Activated CD8-positive, alpha-beta memory T cell treated with anti-CD3 and anti-CD28 coated beads, Interleukin-2, amount 50 U/mL, for 1 hour (primary cell): Measurements from ENCODE around the gene OLFML2A.
"Not testable (repeated sequence)": the region's sequence is repeated elsewhere in the genome, so short reads cannot be mapped to it uniquely, and the experiment has no call there.

Source experiments
- DNase-seq: peaks from one replicate; pipeline ENCODE4 v3.0.0-alpha.2; 2020; ENCODE audit errors: extremely low read depth

Gene OLFML2A

DNA sequence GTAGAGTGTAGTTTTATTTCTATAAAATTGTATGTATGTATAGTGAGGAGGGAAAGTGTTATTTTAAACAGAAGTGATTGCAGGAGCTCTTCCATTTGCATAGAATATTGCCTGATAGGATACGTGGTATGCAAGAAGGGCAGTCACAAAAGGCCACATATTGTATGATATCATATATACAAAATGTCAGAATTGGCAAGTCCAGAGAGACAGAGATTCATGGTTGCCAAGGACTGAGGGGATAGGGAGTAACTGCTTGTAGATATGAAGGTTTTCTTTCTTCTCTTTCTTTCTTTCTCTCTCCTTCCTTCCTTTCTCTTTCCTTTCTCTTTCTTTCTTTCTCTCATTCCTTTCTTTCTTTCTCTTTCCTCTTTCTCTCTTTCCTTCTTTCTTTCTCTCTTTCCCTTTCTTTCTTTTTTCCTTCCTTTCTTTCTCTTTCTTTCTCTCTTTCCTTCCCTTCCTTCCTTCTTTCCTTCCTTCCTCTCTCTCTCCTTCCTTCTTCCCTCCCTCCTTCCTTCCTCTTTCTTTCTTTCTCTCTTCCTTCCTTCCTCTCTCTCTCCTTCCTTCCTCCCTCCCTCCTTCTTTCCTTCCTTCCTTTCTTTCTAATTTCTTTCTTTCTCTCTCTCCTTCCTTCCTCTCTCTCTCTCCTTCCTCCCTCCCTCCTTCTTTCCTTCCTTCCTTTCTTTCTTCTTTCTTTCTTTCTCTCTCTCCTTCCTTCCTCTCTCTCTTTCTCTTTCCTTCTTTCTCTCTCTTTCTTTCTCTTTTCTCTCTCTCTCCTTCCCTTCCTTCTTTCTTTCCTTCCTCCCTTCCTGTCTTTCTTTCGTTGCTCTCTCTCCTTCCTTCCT lies 51.8 kb downstream of the OLFML2A start:
- DNase-seq: no peak

DNA sequence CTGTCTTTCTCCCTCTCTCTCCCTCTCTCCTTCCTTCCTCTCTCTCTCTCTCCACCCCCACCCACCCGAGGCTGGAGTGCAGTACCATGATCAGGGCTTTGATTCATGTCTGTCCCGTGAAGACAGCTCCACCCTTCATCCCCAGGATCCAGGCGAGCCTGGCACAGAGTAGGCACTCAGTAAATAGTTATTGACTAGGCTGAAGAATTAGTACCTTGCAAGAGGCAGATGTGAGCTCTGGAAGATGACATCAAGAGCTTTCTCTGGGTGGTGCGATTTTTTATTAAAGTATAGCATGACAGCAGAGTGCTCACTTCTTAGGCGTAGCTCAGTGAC lies 52.4 kb downstream of the OLFML2A start:
- DNase-seq: no peak

DNA sequence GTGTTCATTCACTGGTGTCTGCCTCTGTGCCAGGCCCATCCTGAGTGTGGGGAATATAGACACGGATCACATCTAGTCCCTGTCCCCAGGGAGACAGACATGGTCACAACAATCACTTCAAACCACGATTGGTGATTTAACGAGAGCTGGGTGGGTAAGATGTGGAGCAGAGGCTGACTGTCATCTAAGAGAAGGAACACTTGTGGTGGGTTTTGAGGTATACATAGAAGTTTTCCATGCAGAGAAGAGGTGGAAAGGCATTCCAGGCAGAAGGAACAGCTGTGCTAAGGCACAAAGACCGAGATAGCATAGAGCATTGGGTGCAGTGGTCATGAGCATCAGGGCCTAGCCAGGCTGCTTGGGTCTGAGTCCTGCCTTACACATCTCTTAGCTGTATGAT lies 53.7 kb downstream of the OLFML2A start:
- DNase-seq: no peak

DNA sequence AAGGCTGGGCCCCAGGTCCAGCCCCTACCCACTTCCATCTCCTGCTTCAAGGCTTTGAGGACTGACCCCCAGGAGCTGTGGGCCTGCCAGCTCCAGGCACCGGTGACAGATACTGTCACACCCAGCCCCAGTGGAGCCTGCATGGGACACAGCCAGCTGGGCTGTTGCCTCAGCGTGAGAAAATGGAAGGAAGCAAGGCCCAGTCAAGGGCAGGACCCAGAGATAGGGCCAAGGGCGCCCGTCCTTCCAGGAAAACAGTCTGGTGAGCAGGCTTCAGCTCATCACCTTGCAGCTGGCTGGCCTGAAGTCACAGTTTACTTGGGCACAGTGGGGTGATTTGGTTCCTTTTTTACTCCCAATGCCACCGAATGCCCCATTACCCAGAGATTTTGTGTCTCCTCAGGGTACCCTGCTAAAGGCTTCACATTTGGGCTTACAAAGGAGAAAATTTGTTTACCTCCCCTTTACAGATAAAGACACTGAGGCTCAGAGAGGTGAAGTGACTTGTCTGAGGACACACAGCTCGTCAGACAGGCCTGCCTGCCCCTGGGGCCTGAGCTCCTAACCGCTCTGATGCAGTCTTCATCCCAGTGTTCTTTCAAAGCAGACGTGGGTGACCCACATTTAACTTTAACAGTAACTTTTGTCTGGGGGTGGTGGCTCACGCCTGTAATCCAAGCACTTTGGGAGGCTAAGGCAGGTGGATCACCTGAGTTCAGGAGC lies 54.9 kb downstream of the OLFML2A start:
- no peak for DNase-seq

DNA sequence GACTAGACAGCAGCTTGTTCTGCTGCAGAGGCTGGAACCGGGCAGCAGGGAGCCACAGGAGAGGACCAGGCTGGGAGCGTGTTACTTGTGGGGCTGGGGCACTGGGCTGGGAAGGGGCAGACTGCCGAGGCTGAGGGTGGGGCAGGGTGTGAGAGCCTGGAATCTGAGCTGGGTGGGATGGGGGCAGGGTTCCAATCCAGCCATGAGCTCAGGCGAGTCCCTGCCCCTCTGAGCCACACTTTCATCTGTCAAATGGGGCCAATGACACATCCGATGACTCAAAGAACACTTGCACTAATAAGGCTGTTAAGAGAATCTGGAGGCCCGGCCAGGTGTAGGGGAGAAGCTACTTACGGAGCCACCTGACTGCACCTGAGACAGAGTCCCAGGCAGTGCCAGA lies 57.7 kb downstream of the OLFML2A start:
- no peak for DNase-seq

DNA sequence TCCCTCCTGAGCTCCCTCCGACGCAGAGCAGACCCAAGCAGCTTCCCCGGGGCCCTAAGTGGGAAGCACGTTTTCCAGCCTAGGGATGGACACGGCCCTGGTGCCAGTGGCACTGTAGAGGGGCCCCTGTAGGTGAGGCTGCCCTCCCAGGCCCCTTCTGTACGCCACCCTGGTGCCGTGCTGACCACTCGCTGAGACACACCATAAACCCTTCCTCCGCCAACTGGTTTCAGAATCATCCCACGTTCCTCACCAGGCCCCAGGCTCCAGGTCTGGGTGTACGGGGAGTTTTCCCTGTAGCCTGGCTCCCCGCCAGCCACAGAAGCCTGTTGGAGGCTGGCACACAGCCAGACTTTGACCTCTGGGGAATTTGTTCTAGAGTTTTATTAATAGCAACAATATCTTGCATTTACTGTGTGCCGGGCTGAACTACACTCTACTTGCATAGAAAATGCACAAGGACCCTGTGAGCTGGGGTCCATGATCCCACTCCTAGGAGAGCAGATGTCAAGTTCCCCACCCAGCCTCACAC lies 58.2 kb downstream of the OLFML2A start:
- DNase-seq: no peak

DNA sequence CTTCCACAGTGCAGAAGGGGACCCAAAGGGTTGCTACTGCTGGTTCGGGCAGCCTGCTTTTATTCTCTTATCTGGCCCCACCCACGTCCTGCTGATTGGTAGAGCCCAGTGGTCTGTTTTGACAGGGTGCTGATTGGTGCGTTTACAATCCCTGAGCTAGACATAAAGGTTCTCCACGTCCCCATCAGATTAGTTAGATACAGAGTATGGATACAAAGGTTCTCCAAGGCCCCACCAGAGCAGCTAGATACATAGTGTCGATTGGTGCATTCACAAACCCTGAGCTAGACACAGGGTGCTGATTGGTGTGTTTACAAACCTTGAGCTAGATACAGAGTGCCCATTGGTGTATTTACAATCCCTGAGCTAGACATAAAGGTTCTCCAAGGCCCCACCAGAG lies 61.2 kb downstream of the OLFML2A start:
- not testable (repeated sequence) for DNase-seq

DNA sequence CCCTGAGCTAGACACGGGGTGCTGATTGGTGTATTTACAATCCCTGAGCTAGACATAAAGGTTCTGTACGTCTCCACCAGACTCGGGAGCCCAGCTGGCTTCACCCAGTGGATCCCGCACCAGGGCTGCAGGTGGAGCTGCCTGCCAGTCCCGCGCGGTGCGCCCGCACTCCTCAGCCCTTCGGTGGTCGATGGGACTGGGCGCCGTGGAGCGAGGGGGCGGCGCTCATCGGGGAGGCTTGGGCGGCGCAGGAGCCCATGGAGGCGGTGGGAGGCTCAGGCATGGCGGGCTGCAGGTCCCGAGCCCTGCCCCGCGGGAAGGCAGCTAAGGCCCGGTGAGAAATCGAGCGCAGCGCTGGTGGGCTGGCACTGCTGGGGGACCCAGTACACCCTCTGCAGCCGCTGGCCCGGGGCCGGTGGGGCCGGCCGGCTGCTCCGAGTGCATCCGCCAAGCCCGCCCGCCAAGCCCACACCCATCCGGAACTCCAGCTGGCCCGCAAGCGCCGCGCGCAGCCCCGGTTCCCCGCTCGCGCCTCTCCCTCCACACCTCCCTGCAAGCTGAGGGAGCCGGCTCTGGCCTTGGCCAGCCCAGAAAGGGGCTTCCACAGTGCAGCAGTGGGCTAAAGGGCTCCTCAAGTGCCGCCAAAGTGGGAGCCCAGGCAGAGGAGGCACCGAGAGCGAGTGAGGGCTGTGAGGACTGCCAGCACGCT lies 61.8 kb downstream of the OLFML2A start:
- not testable (repeated sequence) for DNase-seq

DNA sequence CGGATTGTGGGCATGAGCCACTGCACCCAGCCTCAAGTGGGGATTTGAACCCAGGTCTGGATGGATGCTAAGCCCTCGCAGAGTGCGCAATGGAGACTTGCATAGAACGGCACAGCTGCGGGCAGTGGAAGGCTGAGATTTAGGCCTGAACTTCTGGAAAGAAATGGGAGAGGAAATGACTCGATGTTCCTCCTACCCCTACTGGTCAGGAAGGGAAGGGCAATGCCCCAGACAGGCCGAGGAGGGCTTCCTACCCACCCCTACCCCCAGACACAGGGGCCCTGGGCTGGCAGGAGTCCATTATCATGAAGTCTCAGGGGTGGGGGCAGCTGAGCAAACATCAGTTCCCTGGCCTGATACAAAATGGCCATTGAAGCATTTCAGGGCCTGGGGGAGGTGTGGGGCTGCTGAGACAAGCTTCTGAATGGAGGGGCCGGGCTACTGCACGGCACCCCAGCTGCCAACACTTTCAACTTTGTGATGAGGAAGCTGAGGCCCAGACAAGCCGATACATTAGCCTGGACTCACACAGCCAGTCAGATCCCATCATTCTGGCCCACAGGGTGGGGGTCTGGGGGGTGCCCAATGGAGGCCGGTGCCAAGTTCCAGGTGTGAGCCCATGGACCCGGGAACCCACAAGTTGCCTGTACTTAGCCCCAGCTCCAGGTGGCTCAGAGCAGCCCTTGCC lies 62.8 kb downstream of the OLFML2A start:
- DNase-seq: no peak

DNA sequence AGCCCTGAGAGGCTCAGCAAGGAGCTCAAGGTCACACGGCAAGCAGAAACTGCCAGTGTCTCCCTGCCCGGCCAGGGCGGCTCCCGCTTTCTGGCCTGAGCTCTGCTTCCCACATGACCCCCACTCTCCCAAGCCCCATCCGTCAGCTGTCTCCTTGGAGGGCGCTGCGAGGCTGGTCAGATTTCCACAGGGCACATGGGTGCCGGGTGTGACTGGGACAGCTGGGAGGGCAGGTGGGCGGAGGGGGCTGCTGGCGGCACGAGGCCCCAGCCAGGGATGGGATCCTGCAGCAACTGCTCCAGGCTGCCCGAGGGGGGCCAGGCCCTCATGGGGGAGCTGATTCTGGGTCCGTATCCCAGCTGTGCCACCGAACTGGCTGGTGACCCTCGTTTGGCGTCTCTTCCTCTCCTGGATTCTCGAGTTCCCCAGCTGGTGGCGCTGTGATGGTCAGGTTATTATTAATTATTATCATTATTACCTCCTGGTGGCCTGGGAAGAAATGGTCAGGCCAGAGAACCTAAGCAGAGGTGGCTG lies 63.4 kb downstream of the OLFML2A start:
- DNase-seq: no peak

DNA sequence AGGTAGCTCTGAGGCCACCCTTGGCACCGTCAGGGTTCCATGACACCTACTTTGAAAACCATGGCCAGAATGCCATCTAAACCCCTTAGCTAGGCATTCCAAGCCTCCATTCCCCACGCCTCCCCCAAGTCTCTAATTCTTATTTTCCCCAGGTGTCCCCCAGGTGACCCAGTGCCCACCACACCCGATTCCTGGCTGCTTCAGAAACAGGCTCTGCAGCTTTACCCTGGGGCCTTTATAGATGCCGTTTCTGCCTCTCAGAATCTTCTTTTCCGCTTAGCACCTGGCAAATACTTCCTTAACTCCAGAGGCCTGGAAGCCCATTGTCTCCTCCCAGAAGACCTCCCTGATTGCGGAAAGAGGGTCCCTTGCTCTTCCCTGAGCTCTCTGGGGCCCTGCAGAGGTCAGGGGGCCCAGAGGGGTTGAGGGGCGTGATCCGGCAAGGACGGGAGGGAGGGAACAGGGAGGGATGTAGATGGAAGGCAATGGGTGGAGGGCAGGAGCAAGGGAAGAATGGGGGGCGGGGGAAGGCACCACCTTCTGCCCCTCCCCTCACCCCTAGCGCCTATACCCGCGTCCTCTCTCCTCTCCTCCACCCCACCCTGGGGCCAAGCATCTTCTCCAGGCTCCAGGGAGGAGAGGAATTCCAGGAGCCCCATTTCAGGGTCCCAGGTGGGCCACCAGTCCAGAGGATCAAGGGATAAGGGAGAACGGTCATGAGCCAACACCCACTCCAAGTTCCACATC lies 64.3 kb downstream of the OLFML2A start:
- DNase-seq: no peak

DNA sequence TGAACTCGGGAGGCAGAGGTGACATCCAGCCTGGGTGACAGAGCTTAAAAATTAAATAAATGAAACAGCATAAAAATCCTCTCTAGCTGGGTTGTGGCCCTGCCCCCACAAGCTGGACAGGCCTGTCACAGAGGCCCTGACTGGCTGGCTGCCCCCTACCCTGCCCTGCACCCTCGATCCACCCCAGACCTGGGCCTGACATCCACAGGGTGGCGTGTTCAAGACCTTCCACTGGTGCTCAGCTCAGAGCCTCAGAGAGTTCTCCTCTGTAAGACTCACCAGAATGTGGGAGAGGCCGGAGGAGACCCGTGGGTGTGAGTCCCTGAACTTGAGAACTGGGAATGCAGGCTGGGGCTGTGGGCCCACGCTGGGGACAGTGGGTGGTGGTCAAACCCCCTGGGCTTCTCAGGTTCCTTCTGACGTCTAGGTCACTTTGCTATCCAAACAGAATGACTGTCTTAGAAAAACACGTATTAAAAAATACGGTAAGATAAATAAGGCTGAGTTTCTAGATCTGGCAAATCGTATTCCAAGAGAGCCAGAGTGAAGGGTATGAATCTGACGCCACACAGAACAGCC lies 66.6 kb downstream of the OLFML2A start:
- no peak for DNase-seq

DNA sequence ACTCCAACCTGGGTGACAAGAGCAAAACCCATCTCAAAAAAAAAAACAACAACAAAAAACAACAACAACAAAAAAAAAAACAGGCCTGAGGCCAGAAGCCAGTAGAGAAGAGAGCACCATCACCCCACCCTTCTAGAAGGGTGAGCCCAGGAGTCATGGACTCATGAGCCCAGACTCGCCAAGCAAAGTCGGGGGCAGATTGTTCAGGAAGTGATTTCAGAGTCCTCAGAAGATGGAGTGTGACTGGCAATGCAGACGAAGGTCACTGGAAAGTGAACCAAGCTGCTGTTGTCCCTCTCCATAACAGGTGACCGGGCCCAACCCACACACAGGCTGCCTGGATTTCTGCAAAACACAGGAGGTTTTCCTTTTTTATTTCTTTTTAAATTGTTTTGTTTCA lies 67.4 kb downstream of the OLFML2A start:
- DNase-seq: no peak

DNA sequence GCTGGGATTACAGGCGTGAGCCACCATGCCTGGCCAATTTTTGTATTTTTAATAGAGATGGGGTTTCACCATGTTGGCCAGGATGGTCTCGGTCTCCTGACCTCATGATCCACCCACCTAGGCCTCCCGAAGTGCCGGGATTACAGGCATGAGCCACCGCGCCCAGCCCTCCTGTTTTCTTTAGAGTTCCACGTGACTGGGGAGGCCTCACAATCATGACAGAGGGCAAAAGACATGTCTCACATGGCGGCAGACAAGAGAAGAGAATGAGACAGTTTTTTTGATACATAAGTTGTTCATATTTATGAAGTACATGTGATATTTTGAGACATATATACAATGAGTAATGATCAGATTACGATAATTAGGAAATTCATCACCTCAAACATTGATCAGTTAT lies 69.5 kb downstream of the OLFML2A start:
- DNase-seq: not testable (repeated sequence)

DNA sequence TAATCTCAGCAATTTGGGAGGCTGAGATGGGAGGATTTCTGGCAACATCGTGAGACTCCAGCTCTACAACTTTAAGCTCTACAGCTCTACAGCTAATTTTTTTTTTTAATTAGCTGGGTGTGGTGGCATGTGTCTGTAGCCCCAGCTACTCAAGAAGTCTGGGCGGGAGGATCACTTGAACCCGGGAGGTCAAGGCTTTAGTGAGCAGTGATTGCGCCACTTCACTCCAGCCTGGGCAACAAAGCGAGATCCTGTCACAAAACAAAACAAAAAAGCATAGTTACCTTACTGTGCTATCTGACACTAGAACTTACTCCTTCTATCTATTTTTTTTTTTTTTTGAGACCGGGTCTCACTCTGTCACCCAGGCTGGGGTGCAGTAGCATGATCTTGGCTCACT lies 70.0 kb downstream of the OLFML2A start:
- DNase-seq: no peak

DNA sequence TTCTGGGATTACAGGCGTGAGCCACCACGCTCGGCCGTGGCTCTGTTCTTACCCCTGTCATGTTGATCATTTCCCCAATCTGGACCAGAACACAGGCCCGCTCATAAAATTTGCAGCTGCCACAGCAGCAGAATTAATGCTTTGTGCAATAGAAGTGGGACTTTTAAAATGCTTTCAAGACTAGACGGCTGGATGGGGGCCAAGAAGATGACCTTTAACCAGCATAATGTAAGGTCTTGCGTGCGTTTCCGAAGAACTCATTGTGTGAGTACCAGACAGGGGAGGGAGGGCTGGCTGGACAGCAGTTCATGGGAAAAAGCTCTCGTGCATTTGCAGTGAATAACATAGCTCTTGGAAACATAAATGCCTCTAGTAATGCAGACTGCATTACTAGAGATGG lies 72.9 kb downstream of the OLFML2A start:
- no peak for DNase-seq

DNA sequence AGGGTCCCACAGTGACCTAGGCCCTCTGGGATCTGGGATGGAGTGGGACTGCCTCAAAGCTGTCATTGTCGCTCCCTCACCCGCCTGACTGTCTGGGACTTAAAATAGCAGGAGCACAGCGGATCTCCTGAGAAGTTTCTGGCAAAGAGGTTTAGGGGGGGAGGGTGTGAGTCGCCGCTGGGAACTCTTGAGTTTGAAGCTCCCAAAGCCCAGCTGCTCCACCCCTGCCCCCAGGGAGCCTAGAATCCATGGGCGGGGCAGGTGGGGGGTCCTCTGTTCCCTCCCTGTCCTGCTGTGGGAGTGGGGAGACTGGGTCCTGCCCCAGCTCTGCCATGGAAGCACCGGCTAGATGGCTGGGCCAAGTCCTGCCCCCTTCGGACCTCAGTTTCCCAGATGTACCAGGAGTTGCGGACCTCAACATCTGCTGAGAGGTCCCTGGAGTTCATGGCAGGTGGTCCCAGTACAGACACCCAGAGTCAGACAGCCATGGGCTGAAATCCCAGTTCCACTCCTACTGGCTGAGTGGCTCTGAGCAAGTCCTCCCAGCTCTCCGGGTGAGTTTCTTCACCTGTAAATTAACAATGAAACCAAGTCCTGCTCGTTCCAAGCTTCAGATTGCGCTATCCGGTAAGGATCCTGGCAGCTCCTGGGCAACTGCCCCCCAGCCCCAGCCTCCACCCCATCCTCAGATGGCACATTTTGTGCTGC lies 75.3 kb downstream of the OLFML2A start:
- no peak for DNase-seq

DNA sequence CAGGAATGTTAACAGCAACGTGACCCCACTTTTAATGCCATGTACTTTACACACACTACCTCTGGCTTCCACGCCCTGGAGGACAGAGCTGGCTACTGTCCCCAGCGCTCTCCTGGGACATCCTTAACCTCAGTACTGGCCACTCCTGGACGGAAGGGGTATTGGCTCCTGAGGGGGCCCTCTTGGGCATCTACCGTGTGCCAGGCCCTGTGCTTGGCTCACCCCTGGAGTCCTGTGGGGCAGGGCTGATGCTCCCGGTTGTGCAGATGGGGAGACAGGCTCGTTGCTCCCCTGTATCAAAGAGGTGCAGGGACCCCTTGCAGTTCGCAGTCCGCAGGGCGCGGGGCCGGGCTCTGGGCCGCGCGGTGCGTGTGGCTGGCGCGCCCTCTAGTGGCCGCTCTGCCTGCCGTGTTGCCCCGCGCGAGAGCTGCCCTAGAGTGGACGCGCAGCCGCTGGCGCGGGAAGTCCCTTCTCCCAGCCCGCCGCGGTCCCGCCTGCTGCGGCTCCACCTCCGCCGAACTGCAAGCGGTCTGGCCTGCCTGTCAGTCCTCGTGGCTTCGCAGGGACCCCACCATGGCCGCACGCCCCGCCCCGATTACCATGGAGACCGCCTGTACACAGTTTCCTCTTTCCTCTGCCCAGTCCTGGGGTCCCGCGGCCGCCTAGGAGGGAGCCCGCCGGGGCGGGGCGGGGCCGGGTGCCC lies 76.0 kb downstream of the OLFML2A start, which contains the start of gene WDR38:
Gene WDR38 (plus strand): TSS at position 632 of the 703 bp plus-strand sequence. CDS start 72 bp downstream, outside the sequence.
- DNase-seq: no peak

DNA sequence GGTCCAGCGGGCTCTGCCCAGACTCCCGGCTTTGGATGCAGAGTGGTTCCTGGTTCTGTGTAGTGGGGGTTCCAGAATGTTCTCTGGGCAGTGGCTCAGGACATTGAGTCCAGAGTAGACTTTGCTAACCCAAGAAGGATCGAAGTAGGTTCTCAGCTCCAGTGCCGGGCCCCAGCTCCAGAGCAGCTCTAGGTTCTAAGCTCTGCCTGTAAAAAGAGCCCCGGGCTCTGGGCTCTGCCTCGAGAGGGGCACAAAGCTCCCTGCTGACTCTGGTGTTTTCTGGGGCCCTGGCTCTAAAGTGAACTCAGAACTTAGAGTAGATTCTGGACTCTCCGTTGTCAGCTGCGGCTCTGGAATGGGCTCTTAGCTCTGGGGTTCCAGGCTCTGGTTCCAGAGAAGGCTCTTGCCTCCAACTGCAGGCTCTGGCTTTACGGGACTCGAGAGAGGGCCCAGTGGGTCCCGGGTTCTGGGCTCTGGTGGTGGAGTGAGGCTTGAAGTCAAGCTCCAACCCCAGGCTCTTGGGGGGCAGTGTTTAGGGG lies 76.7 kb downstream of the OLFML2A start:
- no peak for DNase-seq
